Measurements from ENCODE around the gene PPFIBP1. TPM values are rescaled to one million over a fixed set of nuclear protein-coding genes. Genes with fewer than 3 reads are reported as not detected.
A peak's percentile ranks its signal among the peaks of the same experiment; 100 is the strongest.

PPFIBP1 gene
- total and polyA plus RNA-seq, 8 donors = 82.8 to 126 (median 96.7) TPM

- ATAC-seq = no peak
- TF ChIP-seq CTCF (IDR thresholded peaks at IDR 0.05) = no peak
- Histone ChIP-seq H3K9me3 (no peaks in the 10 kb centered on the region), H3K27me3 (no peaks in the 10 kb centered on the region), H3K4me3 (no peak overlapping the region), H3K27ac (peak overlapping the region in 1 of 2 donors; percentile 23), H3K36me3 (no peaks in the 10 kb centered on the region), H3K4me1 (peaks cover 7 to 18% of the 10 kb centered on the region in 2 donors)
- DNase-seq = no peak
- intact Hi-C loops (cut with DNase I) = no loop called here
Measured at GRCh38 chr12:27618836-27619235, 94.8 kb downstream of the PPFIBP1 start.

GRCh38 chr12:27619308-27619707, 95.3 kb downstream of the PPFIBP1 start:
- Histone ChIP-seq H3K36me3 (no peaks in the 10 kb centered on the region), H3K27me3 (no peaks in the 10 kb centered on the region), H3K4me3 (no peak overlapping the region), H3K27ac (peak overlapping the region in 1 of 2 donors; percentile 23), H3K9me3 (no peaks in the 10 kb centered on the region), H3K4me1 (peaks cover 7 to 18% of the 10 kb centered on the region in 2 donors)
- ATAC-seq = peak; percentile 32
- DNase-seq = no peak
- intact Hi-C loops (cut with DNase I) = no loop called here
- TF ChIP-seq CTCF (IDR thresholded peaks at IDR 0.05) = no peak

- Histone ChIP-seq H3K4me3 (no peak overlapping the region), H3K36me3 (no peaks in the 10 kb centered on the region), H3K9me3 (no peaks in the 10 kb centered on the region), H3K4me1 (peaks cover 7 to 18% of the 10 kb centered on the region in 2 donors), H3K27me3 (no peaks in the 10 kb centered on the region), H3K27ac (no peak overlapping the region)
- DNase-seq = no peak
- TF ChIP-seq CTCF (IDR thresholded peaks at IDR 0.05) = no peak
- no peak for ATAC-seq
- intact Hi-C loops (cut with DNase I) = no loop called here
Measured at GRCh38 chr12:27620121-27620520, 96.1 kb downstream of the PPFIBP1 start.

- no peak for ATAC-seq
Measured at GRCh38 chr12:27622436-27623195, 98.6 kb downstream of the PPFIBP1 start.

More at GRCh38 chr12:27622436-27623195, 98.6 kb downstream of the PPFIBP1 start:
- intact Hi-C loops (cut with DNase I) = no loop called here
- no peak for DNase-seq
- no peak for TF ChIP-seq CTCF (IDR thresholded peaks at IDR 0.05)
- no peaks in the 10 kb centered on the region for H3K9me3 ChIP-seq
- peaks cover 7 to 27% of the 10 kb centered on the region in 2 donors for H3K4me1 ChIP-seq
- no peak overlapping the region for H3K4me3 ChIP-seq
- no peaks in the 10 kb centered on the region for H3K36me3 ChIP-seq
- H3K27me3 ChIP-seq = no peaks in the 10 kb centered on the region
- H3K27ac ChIP-seq = no peak overlapping the region
